HEK293 (cell line): ENCODE measurements around the gene RAB5IF.

Experiments used
- CTCF ChIA-PET: fragments of 350-600 bp; formaldehyde crosslinking; extraction: SDS; loops from one replicate; lab custom pipeline; 2021; ENCODE audit warnings: antibody characterized with exemption; lab: Yijun Ruan, JAX
- POLR2A ChIA-PET: fragments of 300-600 bp; formaldehyde crosslinking; extraction: SDS; loops from one replicate; lab custom pipeline; 2020; ENCODE audit warnings: antibody characterized with exemption, inconsistent platforms; lab: Yijun Ruan, JAX
- H3K27ac ChIP-seq: fragments of 200-500 bp; sonication (Bioruptor generic); 2 replicates; pipeline ENCODE4 v1.5.1; 2014; ENCODE audit warnings: low read depth, low read length, control low read depth, inconsistent platforms; ENCODE audit errors: extremely low read depth
- H3K36me3 ChIP-seq, 2 experiments: fragments of 200-500 bp in 1 of 2; sonication (Bioruptor generic) in 1 of 2; 1 replicate in 1 of 2; 2 replicates in 1 of 2; pipeline ENCODE4 v1.5.1; 2014 to 2017; ENCODE audit warnings: inconsistent platforms in 2 of 2, low read length in 2 of 2; ENCODE audit not compliant: control insufficient read depth in 2 of 2, insufficient read depth in 1 of 2
- H3K4me1 ChIP-seq: fragments of 200-500 bp; sonication (Bioruptor generic); 2 replicates; pipeline ENCODE4 v1.5.1; 2014; ENCODE audit warnings: mild to moderate bottlenecking, low read length, inconsistent platforms; ENCODE audit not compliant: control insufficient read depth, insufficient read depth
- H3K4me3 ChIP-seq: 2 replicates; pipeline ENCODE4 v1.5.1; 2011; ENCODE audit warnings: low read depth, mild to moderate bottlenecking, control low read depth, low read length, moderate library complexity
- H3K9me3 ChIP-seq: fragments of 200-500 bp; sonication (Bioruptor generic); 2 replicates; pipeline ENCODE4 v1.5.1; 2014; ENCODE audit warnings: low read depth, low read length, inconsistent platforms; ENCODE audit not compliant: control insufficient read depth, insufficient read depth
- GLIS1 ChIP-seq: fragments of 450-650 bp; formaldehyde crosslinking; IDR thresholded peaks from 2 replicates; pipeline ENCODE4 v1.5.1; 2016; ENCODE audit warnings: missing biosample characterization, missing genetic modification characterization
- KLF7 ChIP-seq: fragments of 450-650 bp; formaldehyde crosslinking; IDR thresholded peaks from 2 replicates; pipeline ENCODE4 v1.5.1; 2016; ENCODE audit warnings: missing biosample characterization, missing genetic modification characterization, borderline replicate concordance
- SETDB1 ChIP-seq: IDR thresholded peaks from one replicate; pipeline ENCODE4 v1.6.1; 2017; ENCODE audit warnings: mild to moderate bottlenecking, low read length, moderate library complexity, mixed read lengths; ENCODE audit not compliant: insufficient read length
- SP7 ChIP-seq: fragments of 450-650 bp; formaldehyde crosslinking; IDR thresholded peaks from 2 replicates; pipeline ENCODE4 v1.5.1; 2016; ENCODE audit warnings: missing biosample characterization, missing genetic modification characterization
- YY2 ChIP-seq: fragments of 450-650 bp; formaldehyde crosslinking; IDR thresholded peaks from 2 replicates; pipeline ENCODE4 v1.5.1; 2016; ENCODE audit warnings: missing biosample characterization, missing genetic modification characterization
- ZBTB1 ChIP-seq: fragments of 450-650 bp; formaldehyde crosslinking; IDR thresholded peaks from 2 replicates; pipeline ENCODE4 v1.5.1; 2016; ENCODE audit warnings: missing biosample characterization, missing genetic modification characterization
- ZNF174 ChIP-seq: fragments of 450-650 bp; formaldehyde crosslinking; IDR thresholded peaks from 2 replicates; pipeline ENCODE4 v1.5.0; 2017; ENCODE audit warnings: missing biosample characterization, mild to moderate bottlenecking, missing genetic modification characterization
- ZNF37A ChIP-seq: fragments of 450-650 bp; IDR thresholded peaks from 2 replicates; pipeline ENCODE4 v1.5.1; 2018; ENCODE audit warnings: missing biosample characterization, missing genetic modification characterization
- ZNF391 ChIP-seq: fragments of 450-650 bp; formaldehyde crosslinking; IDR thresholded peaks from 2 replicates; pipeline ENCODE4 v1.5.1; 2016; ENCODE audit warnings: low read depth, missing biosample characterization, missing genetic modification characterization, borderline replicate concordance
- ZNF426 ChIP-seq: fragments of 450-650 bp; formaldehyde crosslinking; IDR thresholded peaks from 2 replicates; pipeline ENCODE4 v1.5.1; 2017; ENCODE audit warnings: missing biosample characterization, missing genetic modification characterization, mild to moderate bottlenecking, inconsistent platforms, moderate library complexity
- ZNF473 ChIP-seq: fragments of 450-650 bp; formaldehyde crosslinking; IDR thresholded peaks from 2 replicates; pipeline ENCODE4 v1.5.1; 2017; ENCODE audit warnings: missing biosample characterization, missing genetic modification characterization
- ZNF600 ChIP-seq: fragments of 450-650 bp; formaldehyde crosslinking; IDR thresholded peaks from 2 replicates; pipeline ENCODE4 v1.5.1; 2016; ENCODE audit warnings: missing biosample characterization, missing genetic modification characterization
- ZNF654 ChIP-seq: fragments of 450-650 bp; formaldehyde crosslinking; IDR thresholded peaks from 2 replicates; pipeline ENCODE4 v1.5.1; 2016; ENCODE audit warnings: low read depth, missing biosample characterization, missing genetic modification characterization
- ZNF658 ChIP-seq: fragments of 450-650 bp; formaldehyde crosslinking; IDR thresholded peaks from 2 replicates; pipeline ENCODE4; 2016; ENCODE audit warnings: missing biosample characterization, missing genetic modification characterization
- ZNF76 ChIP-seq: fragments of 450-650 bp; formaldehyde crosslinking; IDR thresholded peaks from 2 replicates; pipeline ENCODE4; 2016; ENCODE audit warnings: low read depth, missing biosample characterization, missing genetic modification characterization, borderline replicate concordance
- ZNF785 ChIP-seq: fragments of 450-650 bp; formaldehyde crosslinking; IDR thresholded peaks from 2 replicates; pipeline ENCODE4 v1.5.1; 2016; ENCODE audit warnings: missing biosample characterization, missing genetic modification characterization
- ZNF830 ChIP-seq: fragments of 450-650 bp; IDR thresholded peaks from 2 replicates; pipeline ENCODE4 v1.5.0; 2018; ENCODE audit warnings: missing biosample characterization, missing genetic modification characterization, low read depth, mild to moderate bottlenecking, moderate library complexity
- TF ChIP-seq, protein P1 (sequence below): fragments of 450-650 bp; formaldehyde crosslinking; IDR thresholded peaks from 2 replicates; pipeline ENCODE4 v1.5.1; 2016; ENCODE audit warnings: missing biosample characterization, missing genetic modification characterization, borderline replicate concordance
- TF ChIP-seq, protein P2 (sequence below): fragments of 450-650 bp; formaldehyde crosslinking; optimal IDR thresholded peaks from 2 replicates; pipeline ENCODE3; 2016; ENCODE audit warnings: missing biosample characterization, mild to moderate bottlenecking, missing genetic modification characterization
- TF ChIP-seq, protein P3 (sequence below): fragments of 450-650 bp; formaldehyde crosslinking; IDR thresholded peaks from 2 replicates; pipeline ENCODE4 v1.5.1; 2016; ENCODE audit warnings: missing biosample characterization, missing genetic modification characterization
- TF ChIP-seq, protein P4 (sequence below): fragments of 450-650 bp; formaldehyde crosslinking; IDR thresholded peaks from 2 replicates; pipeline ENCODE4 v1.5.1; 2017; ENCODE audit warnings: missing biosample characterization, missing genetic modification characterization
- TF ChIP-seq, protein P5 (sequence below): fragments of 450-650 bp; formaldehyde crosslinking; IDR thresholded peaks from 2 replicates; pipeline ENCODE4 v1.5.1; 2016; ENCODE audit warnings: missing biosample characterization, missing genetic modification characterization
- TF ChIP-seq, protein P6 (sequence below): fragments of 450-650 bp; formaldehyde crosslinking; IDR thresholded peaks from 2 replicates; pipeline ENCODE4 v1.5.1; 2017; ENCODE audit warnings: missing biosample characterization, mild to moderate bottlenecking, missing genetic modification characterization, moderate library complexity
- TF ChIP-seq, protein P7 (sequence below): fragments of 450-650 bp; formaldehyde crosslinking; IDR thresholded peaks from 2 replicates; pipeline ENCODE4 v1.5.1; 2016; ENCODE audit warnings: missing biosample characterization, missing genetic modification characterization

Gene RAB5IF, protein sequence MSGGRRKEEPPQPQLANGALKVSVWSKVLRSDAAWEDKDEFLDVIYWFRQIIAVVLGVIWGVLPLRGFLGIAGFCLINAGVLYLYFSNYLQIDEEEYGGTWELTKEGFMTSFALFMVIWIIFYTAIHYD

DNA sequence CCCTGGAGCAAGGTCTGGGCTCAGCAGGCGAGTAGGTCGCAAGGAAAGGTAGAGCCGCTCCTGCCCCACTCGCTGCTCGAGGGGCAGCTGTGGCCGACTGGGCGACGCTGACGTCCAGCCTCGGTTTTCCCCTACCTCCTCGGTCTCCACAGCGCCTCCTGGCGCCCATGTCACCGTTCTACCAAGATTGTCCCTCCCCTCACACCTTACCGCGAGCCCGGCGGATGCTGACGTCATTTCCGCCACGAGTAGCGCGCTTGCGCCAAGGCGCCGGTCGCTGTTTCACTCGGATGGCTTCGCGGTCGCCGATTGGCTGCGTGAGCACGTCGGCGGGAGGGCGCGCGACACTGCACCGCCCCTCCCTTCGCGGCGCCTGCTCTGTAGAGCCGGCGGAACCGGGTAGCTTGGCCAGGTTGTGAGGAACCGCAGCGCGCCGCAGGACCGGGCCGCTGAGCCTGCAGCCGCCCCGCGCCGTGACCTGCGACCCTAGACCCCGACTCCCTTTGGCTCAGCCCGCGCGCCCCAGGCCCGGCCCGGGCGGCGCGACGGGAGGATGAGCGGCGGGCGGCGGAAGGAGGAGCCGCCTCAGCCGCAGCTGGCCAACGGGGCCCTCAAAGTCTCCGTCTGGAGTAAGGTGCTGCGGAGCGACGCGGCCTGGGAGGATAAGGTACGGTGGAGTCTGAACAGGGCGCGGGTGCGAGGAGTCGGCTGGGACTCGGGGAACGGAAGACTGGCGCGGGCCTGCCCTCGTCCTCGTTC, at the start of gene RAB5IF:
TSS of gene RAB5IF (plus strand) at position 381 of the 759 bp plus-strand sequence. CDS start at position 554, 173 bp downstream.
- Histone ChIP-seq H3K36me3 (peaks cover 21 to 33% of the 10 kb centered on the region in 2 experiments; a peak in 2 of 3 replicates), H3K27ac (peak within 1 kb of the TSS; percentile 85), H3K4me3 (peak within 1 kb of the TSS; percentile 93), H3K9me3 (no peaks in the 10 kb centered on the region), H3K4me1 (no peaks in the 10 kb centered on the region)
- ChIA-PET POLR2A (interaction anchor here (0.7 to 4.8 kb wide), 15 partner anchors 9 to 251 kb away, joined by 3 to 26 read pairs (median 5); partner anchors contain the start of genes DSN1 and TGIF2), CTCF (interaction anchor here (0.5 to 3.3 kb wide), 27 partner anchors 9 to 1205 kb away, joined by 3 to 18 read pairs (median 5); no protein-coding TSS in a partner anchor)
- TF ChIP-seq ZNF658 (tag by site-specific recombination) (no peak), GLIS1 (peak; percentile 50), KLF7 (tag by site-specific recombination) (no peak), ZNF76 (0 out of 2 replicates have a peak, but pooled peaks have one; percentile 23), ZBTB1 (tag by site-specific recombination) (no peak), ZNF600 (tag by site-specific recombination) (no peak; the same call in 1 of the 2 replicates), SETDB1 (no peak), ZNF830 (tag by site-specific recombination) (no peak), ZNF37A (no peak), SP7 (peak; percentile 88), ZNF391 (peak; percentile 74; the same call in 1 of the 2 replicates), ZNF426 (tag by site-specific recombination) (no peak), ZNF174 (no peak), ZNF473 (tag by site-specific recombination) (no peak), ZNF654 (tag by site-specific recombination) (peak; percentile 41), YY2 (tag by site-specific recombination) (peak; percentile 32; the same call in 1 of the 2 replicates), ZNF785 (no peak)
- TF ChIP-seq, protein P1, sequence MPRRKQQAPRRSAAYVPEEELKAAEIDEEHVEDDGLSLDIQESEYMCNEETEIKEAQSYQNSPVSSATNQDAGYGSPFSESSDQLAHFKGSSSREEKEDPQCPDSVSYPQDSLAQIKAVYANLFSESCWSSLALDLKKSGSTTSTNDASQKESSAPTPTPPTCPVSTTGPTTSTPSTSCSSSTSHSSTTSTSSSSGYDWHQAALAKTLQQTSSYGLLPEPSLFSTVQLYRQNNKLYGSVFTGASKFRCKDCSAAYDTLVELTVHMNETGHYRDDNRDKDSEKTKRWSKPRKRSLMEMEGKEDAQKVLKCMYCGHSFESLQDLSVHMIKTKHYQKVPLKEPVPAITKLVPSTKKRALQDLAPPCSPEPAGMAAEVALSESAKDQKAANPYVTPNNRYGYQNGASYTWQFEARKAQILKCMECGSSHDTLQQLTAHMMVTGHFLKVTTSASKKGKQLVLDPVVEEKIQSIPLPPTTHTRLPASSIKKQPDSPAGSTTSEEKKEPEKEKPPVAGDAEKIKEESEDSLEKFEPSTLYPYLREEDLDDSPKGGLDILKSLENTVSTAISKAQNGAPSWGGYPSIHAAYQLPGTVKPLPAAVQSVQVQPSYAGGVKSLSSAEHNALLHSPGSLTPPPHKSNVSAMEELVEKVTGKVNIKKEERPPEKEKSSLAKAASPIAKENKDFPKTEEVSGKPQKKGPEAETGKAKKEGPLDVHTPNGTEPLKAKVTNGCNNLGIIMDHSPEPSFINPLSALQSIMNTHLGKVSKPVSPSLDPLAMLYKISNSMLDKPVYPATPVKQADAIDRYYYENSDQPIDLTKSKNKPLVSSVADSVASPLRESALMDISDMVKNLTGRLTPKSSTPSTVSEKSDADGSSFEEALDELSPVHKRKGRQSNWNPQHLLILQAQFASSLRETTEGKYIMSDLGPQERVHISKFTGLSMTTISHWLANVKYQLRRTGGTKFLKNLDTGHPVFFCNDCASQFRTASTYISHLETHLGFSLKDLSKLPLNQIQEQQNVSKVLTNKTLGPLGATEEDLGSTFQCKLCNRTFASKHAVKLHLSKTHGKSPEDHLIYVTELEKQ (tag by site-specific recombination), result peak; percentile 45; the same call in 1 of the 2 replicates
- TF ChIP-seq, protein P2, sequence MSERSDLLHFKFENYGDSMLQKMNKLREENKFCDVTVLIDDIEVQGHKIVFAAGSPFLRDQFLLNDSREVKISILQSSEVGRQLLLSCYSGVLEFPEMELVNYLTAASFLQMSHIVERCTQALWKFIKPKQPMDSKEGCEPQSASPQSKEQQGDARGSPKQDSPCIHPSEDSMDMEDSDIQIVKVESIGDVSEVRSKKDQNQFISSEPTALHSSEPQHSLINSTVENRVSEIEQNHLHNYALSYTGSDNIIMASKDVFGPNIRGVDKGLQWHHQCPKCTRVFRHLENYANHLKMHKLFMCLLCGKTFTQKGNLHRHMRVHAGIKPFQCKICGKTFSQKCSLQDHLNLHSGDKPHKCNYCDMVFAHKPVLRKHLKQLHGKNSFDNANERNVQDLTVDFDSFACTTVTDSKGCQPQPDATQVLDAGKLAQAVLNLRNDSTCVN (tag by site-specific recombination), result peak; percentile 98
- TF ChIP-seq, protein P3, sequence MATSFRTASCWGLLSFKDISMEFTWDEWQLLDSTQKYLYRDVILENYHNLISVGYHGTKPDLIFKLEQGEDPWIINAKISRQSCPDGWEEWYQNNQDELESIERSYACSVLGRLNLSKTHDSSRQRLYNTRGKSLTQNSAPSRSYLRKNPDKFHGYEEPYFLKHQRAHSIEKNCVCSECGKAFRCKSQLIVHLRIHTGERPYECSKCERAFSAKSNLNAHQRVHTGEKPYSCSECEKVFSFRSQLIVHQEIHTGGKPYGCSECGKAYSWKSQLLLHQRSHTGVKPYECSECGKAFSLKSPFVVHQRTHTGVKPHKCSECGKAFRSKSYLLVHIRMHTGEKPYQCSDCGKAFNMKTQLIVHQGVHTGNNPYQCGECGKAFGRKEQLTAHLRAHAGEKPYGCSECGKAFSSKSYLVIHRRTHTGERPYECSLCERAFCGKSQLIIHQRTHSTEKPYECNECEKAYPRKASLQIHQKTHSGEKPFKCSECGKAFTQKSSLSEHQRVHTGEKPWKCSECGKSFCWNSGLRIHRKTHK, result no peak
- TF ChIP-seq, protein P4, sequence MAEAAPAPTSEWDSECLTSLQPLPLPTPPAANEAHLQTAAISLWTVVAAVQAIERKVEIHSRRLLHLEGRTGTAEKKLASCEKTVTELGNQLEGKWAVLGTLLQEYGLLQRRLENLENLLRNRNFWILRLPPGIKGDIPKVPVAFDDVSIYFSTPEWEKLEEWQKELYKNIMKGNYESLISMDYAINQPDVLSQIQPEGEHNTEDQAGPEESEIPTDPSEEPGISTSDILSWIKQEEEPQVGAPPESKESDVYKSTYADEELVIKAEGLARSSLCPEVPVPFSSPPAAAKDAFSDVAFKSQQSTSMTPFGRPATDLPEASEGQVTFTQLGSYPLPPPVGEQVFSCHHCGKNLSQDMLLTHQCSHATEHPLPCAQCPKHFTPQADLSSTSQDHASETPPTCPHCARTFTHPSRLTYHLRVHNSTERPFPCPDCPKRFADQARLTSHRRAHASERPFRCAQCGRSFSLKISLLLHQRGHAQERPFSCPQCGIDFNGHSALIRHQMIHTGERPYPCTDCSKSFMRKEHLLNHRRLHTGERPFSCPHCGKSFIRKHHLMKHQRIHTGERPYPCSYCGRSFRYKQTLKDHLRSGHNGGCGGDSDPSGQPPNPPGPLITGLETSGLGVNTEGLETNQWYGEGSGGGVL, result no peak
- TF ChIP-seq, protein P5, sequence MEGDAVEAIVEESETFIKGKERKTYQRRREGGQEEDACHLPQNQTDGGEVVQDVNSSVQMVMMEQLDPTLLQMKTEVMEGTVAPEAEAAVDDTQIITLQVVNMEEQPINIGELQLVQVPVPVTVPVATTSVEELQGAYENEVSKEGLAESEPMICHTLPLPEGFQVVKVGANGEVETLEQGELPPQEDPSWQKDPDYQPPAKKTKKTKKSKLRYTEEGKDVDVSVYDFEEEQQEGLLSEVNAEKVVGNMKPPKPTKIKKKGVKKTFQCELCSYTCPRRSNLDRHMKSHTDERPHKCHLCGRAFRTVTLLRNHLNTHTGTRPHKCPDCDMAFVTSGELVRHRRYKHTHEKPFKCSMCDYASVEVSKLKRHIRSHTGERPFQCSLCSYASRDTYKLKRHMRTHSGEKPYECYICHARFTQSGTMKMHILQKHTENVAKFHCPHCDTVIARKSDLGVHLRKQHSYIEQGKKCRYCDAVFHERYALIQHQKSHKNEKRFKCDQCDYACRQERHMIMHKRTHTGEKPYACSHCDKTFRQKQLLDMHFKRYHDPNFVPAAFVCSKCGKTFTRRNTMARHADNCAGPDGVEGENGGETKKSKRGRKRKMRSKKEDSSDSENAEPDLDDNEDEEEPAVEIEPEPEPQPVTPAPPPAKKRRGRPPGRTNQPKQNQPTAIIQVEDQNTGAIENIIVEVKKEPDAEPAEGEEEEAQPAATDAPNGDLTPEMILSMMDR (tag by site-specific recombination), result peak; percentile 100
- TF ChIP-seq, protein P6, sequence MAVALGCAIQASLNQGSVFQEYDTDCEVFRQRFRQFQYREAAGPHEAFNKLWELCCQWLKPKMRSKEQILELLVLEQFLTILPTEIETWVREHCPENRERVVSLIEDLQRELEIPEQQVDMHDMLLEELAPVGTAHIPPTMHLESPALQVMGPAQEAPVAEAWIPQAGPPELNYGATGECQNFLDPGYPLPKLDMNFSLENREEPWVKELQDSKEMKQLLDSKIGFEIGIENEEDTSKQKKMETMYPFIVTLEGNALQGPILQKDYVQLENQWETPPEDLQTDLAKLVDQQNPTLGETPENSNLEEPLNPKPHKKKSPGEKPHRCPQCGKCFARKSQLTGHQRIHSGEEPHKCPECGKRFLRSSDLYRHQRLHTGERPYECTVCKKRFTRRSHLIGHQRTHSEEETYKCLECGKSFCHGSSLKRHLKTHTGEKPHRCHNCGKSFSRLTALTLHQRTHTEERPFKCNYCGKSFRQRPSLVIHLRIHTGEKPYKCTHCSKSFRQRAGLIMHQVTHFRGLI (tag by site-specific recombination), result peak; percentile 54; the same call in 1 of the 2 replicates
- TF ChIP-seq, protein P7, sequence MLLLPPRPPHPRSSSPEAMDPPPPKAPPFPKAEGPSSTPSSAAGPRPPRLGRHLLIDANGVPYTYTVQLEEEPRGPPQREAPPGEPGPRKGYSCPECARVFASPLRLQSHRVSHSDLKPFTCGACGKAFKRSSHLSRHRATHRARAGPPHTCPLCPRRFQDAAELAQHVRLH, result no peak; the same call in none of the 2 replicates
